ENCODE results near the gene PACS1. TPM values are rescaled to one million over a fixed set of nuclear protein-coding genes. Genes with fewer than 3 reads are reported as not detected.
"Not testable (repeated sequence)": the region's sequence is repeated elsewhere in the genome, so short reads cannot be mapped to it uniquely, and the experiment has no call there.

PACS1 gene
- total RNA-seq, 1 experiment from 2014 or later = 41.1 TPM

DNA sequence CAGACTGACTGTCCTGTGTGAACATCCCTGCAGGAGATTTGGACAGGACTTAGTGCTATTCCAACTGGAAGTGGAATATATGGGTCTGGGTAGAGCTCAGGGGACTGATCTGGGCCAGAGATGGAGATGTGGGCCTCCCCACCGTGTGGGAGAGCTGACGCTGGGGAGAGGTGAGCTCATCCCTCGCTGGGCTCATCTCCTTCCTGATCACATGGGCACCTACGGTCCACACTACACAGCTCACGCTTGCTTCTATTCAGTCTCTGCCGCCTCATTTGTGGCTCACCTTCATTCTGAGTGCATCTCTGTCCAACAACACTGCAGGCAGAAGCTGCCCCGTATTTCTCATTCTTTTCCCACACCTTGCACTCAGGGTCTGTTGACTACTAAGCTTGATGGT lies 181.7 kb downstream of the PACS1 start:
- POLR2A ChIA-PET = no interaction called here
- no peak for DNase-seq (ENCODE audit: low read depth, low spot score)
- Histone ChIP-seq H3K4me2 (ENCODE audit: low read length) (no peak overlapping the region), H2AFZ (ENCODE audit: low read depth, low read length, poor library complexity, severe bottlenecking) (no peak overlapping the region), H3K4me1 (ENCODE audit: control insufficient read depth in 1 of 2, insufficient read depth in 2 of 2, low read length in 2 of 2) (peaks cover 3 to 4% of the 10 kb centered on the region in 2 experiments; a peak in 3 of 4 replicates), H3K4me3 (replicated peaks in 1 of 2; ENCODE audit: low read depth in 1 of 2, low read length in 2 of 2) (no peak overlapping the region), H4K20me1 (ENCODE audit: insufficient read depth) (no peaks in the 10 kb centered on the region), H3K36me3 (ENCODE audit: control insufficient read depth in 1 of 2, insufficient read depth in 2 of 2, low read length in 2 of 2) (no peaks in the 10 kb centered on the region), H3K9ac (ENCODE audit: low read length) (no peak overlapping the region), H3K9me2 (ENCODE audit: insufficient read depth) (no peaks in the 10 kb centered on the region), H3K27me3 (ENCODE audit: insufficient read depth, low read length) (no peaks in the 10 kb centered on the region), H3K79me2 (ENCODE audit: insufficient read depth, low read length) (no peaks in the 10 kb centered on the region), H3K27ac (ENCODE audit: low read depth, low read length) (no peak overlapping the region), H3K9me3 (ENCODE audit: control insufficient read depth in 1 of 2, insufficient read depth in 1 of 2, low read depth in 1 of 2, low read length in 2 of 2) (no peaks in the 10 kb centered on the region)
- CTCF ChIA-PET = interaction anchor here (1.5 kb wide), 1 partner anchor 29 kb away, joined by 4 read pairs; no protein-coding TSS in a partner anchor
- intact Hi-C loops (cut with micrococcal nuclease) = no loop called here
- no TSS peak for BruUV-seq (replicated peaks)
- ATAC-seq = no peak
- TF ChIP-seq CBX3 (IDR thresholded peaks at IDR 0.05; ENCODE audit: low read depth) (no peak), CTCF (IDR thresholded peaks at IDR 0.05 in 2 of 3, conservative IDR thresholded peaks at IDR 0.05 in 1 of 3; ENCODE audit: borderline replicate concordance in 1 of 3, insufficient read depth in 1 of 3, low read depth in 2 of 3, low read length in 2 of 3) (no peak), SP1 (IDR thresholded peaks at IDR 0.05; ENCODE audit: low read depth) (no peak), CEBPB (IDR thresholded peaks at IDR 0.05; ENCODE audit: low read depth) (no peak)
- RAD21 ChIA-PET (ENCODE audit: low non-redundant PET in 1 of 2, low total read pairs in 2 of 2, uncharacterized antibody in 2 of 2, unreplicated experiment in 2 of 2) = no interaction called here

GRCh38 chr11:66253081-66253480 lies 183.0 kb downstream of the PACS1 start:
- H3K4me1 ChIP-seq (ENCODE audit: control insufficient read depth in 1 of 2, insufficient read depth in 2 of 2, low read length in 2 of 2); H3K4me3 ChIP-seq (replicated peaks in 1 of 2; ENCODE audit: low read depth in 1 of 2, low read length in 2 of 2); RAD21 ChIA-PET (ENCODE audit: low non-redundant PET in 1 of 2, low total read pairs in 2 of 2, uncharacterized antibody in 2 of 2, unreplicated experiment in 2 of 2); BruUV-seq (replicated peaks); H2AFZ ChIP-seq (ENCODE audit: low read depth, low read length, poor library complexity, severe bottlenecking); H3K36me3 ChIP-seq (ENCODE audit: control insufficient read depth in 1 of 2, insufficient read depth in 2 of 2, low read length in 2 of 2); DNase-seq (ENCODE audit: low read depth, low spot score); H3K79me2 ChIP-seq (ENCODE audit: insufficient read depth, low read length); H3K9ac ChIP-seq (ENCODE audit: low read length); H3K27ac ChIP-seq (ENCODE audit: low read depth, low read length); H3K4me2 ChIP-seq (ENCODE audit: low read length); H3K9me2 ChIP-seq (ENCODE audit: insufficient read depth); CTCF ChIA-PET; ATAC-seq; H4K20me1 ChIP-seq (ENCODE audit: insufficient read depth); intact Hi-C loops (cut with micrococcal nuclease); POLR2A ChIA-PET; H3K27me3 ChIP-seq (ENCODE audit: insufficient read depth, low read length); H3K9me3 ChIP-seq (ENCODE audit: control insufficient read depth in 1 of 2, insufficient read depth in 1 of 2, low read depth in 1 of 2, low read length in 2 of 2): not testable (repeated sequence)

Data from HCT116 (cell line).